ENCODE data around the gene GPR84. TPM values are rescaled to one million over a fixed set of nuclear protein-coding genes. Genes with fewer than 3 reads are reported as not detected.
"Not testable (repeated sequence)": the region's sequence is repeated elsewhere in the genome, so short reads cannot be mapped to it uniquely, and the experiment has no call there.

The GPR84 gene
- total and polyA plus RNA-seq, 7 donors: 0.54 to 0.92 (median 0.64) TPM; not detected in 3

- H3K27ac ChIP-seq: peak overlapping the region in 3 of 4 donors; percentile 86 to 91 (median 88)
- DNase-seq: no peak
- H3K36me3 ChIP-seq: no peaks in the 10 kb centered on the region
- 88 to 91% methylated on average over 4 of the region's 4 CpGs for WGBS, 2 donors
- peaks cover 2 to 75% (median 67%) of the 10 kb centered on the region in 4 donors for H3K4me1 ChIP-seq
- H3K27me3 ChIP-seq: no peaks in the 10 kb centered on the region
- H3K4me3 ChIP-seq: no peak overlapping the region
- H3K9me3 ChIP-seq: no peaks in the 10 kb centered on the region
- intact Hi-C loops (cut with DNase I): no loop called here
- no peak for TF ChIP-seq EP300 (IDR thresholded peaks at IDR 0.05)
- no peak for TF ChIP-seq POLR2A (IDR thresholded peaks at IDR 0.05)
- TF ChIP-seq POLR2AphosphoS5 (IDR thresholded peaks at IDR 0.05): no peak
These were observed 7.3 kb downstream of the GPR84 start for GRCh38 chr12:54356951-54357356.

GRCh38 chr12:54356228-54356627, 8.1 kb downstream of the GPR84 start:
- DNase-seq: no peak
- H3K4me3 ChIP-seq: no peak overlapping the region
- H3K9me3 ChIP-seq: no peaks in the 10 kb centered on the region
- H3K36me3 ChIP-seq: no peaks in the 10 kb centered on the region
- peak overlapping the region in 3 of 4 donors; percentile 86 to 91 (median 88) for H3K27ac ChIP-seq
- intact Hi-C loops (cut with DNase I): no loop called here
- no peaks in the 10 kb centered on the region for H3K27me3 ChIP-seq
- peaks cover 3 to 82% (median 74%) of the 10 kb centered on the region in 4 donors for H3K4me1 ChIP-seq
- WGBS, 2 donors: 74 to 83% methylated on average over 3 of the region's 3 CpGs
- TF ChIP-seq EP300 (IDR thresholded peaks at IDR 0.05): peak in 2 of 4 donors; percentile 46 to 82
- no peak for TF ChIP-seq POLR2A (IDR thresholded peaks at IDR 0.05)
- TF ChIP-seq, protein P1, sequence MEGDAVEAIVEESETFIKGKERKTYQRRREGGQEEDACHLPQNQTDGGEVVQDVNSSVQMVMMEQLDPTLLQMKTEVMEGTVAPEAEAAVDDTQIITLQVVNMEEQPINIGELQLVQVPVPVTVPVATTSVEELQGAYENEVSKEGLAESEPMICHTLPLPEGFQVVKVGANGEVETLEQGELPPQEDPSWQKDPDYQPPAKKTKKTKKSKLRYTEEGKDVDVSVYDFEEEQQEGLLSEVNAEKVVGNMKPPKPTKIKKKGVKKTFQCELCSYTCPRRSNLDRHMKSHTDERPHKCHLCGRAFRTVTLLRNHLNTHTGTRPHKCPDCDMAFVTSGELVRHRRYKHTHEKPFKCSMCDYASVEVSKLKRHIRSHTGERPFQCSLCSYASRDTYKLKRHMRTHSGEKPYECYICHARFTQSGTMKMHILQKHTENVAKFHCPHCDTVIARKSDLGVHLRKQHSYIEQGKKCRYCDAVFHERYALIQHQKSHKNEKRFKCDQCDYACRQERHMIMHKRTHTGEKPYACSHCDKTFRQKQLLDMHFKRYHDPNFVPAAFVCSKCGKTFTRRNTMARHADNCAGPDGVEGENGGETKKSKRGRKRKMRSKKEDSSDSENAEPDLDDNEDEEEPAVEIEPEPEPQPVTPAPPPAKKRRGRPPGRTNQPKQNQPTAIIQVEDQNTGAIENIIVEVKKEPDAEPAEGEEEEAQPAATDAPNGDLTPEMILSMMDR (IDR thresholded peaks at IDR 0.05): no peak
- peak in 2 of 4 donors; percentile 29 to 78 for TF ChIP-seq POLR2AphosphoS5 (IDR thresholded peaks at IDR 0.05)

GRCh38 chr12:54355104-54355815, 9.0 kb downstream of the GPR84 start:
- Histone ChIP-seq H3K9me3 (no peaks in the 10 kb centered on the region), H3K27me3 (no peaks in the 10 kb centered on the region), H3K4me1 (peaks cover 3 to 84% (median 73%) of the 10 kb centered on the region in 4 donors), H3K36me3 (peaks cover 0 to 10% (median 6%) of the 10 kb centered on the region in 4 donors), H3K27ac (peak overlapping the region in 3 of 4 donors; percentile 86 to 91 (median 88)), H3K4me3 (no peak overlapping the region)
- TF ChIP-seq POLR2AphosphoS5 (IDR thresholded peaks at IDR 0.05): no peak
- no peak for TF ChIP-seq POLR2A (IDR thresholded peaks at IDR 0.05)
- no peak for TF ChIP-seq EP300 (IDR thresholded peaks at IDR 0.05)
- TF ChIP-seq, protein P1 (IDR thresholded peaks at IDR 0.05): no peak
- WGBS, 2 donors: 82 to 85% methylated on average over 6 of the region's 6 CpGs
- intact Hi-C loops (cut with DNase I): no loop called here
- no peak for DNase-seq

- DNase-seq; H3K4me3 ChIP-seq; intact Hi-C loops (cut with DNase I); H3K27me3 ChIP-seq; H3K9me3 ChIP-seq: not testable (repeated sequence)
- peaks cover 3 to 78% (median 64%) of the 10 kb centered on the region in 4 donors for H3K4me1 ChIP-seq
- 82 to 84% methylated on average over 7 of the region's 7 CpGs for WGBS, 2 donors
- H3K27ac ChIP-seq: peak overlapping the region in 3 of 4 donors; percentile 86 to 91 (median 88)
- peaks cover 2 to 19% (median 14%) of the 10 kb centered on the region in 4 donors for H3K36me3 ChIP-seq
These were observed 10.0 kb downstream of the GPR84 start for GRCh38 chr12:54354271-54354670.

DNA sequence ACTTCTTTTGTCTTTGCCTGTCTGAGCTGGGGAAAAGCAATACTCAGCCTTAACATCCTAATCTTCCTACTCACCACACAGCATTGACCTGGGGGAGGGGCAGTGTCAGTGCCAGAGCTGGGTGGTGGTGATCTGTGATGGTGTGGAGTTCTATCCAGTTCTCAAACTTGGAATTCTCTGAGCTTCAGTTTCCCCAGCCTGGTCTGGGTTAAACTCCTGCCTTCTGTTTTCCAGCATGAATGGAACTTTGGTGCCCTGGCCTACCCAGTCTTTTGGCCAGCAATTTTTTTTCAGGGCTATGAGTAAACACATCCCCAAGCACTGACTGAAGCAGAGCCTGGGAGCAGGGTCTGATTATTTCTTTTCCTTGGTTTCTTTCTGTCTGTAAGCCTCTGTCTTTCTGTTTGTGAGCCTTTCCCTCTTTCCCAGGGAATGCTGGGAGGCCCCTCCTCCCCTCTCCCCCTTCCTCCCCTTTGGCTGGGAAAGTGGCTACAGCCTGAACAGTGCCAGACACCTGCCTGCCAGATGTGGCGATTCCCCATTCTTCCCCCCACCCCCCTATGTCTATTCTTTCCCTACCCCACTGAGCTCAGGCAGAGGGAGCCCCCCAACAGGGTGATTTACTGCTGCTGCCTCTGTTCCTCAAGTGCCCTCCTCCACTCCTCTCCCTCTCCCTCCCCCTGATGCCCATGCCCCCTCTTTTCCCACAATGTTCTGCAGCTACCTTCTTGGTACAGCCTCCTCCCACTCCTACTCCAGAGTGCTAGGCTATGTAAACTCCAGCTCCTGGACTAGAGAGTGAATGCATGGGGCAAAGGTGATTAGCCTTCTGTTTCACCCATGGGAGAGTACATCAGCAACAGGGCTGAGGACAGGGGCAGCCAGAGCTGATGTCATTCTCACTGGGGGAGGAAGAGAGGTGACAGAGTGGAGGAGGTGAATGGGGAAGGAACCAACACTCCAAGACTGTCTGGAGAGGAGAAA, 11.1 kb downstream of the GPR84 start:
- Histone ChIP-seq H3K9me3 (no peaks in the 10 kb centered on the region), H3K4me1 (peaks cover 3 to 72% (median 59%) of the 10 kb centered on the region in 4 donors), H3K27me3 (no peaks in the 10 kb centered on the region), H3K27ac (peak overlapping the region; percentile 72 to 91 (median 87)), H3K4me3 (peak overlapping the region in 2 of 4 donors; percentile 33 to 44), H3K36me3 (peaks cover 12 to 30% (median 24%) of the 10 kb centered on the region in 4 donors)
- 54 to 56% methylated on average over 1 of the region's 1 CpG for WGBS, 2 donors
- intact Hi-C loops (cut with DNase I): no loop called here
- peak in 1 of 4 donors; percentile 31 for TF ChIP-seq POLR2AphosphoS5 (IDR thresholded peaks at IDR 0.05)
- TF ChIP-seq, protein P1 (IDR thresholded peaks at IDR 0.05): no peak
- peak; percentile 78 for DNase-seq

All from sigmoid colon (tissue), 7 donors.